GM21717 (cell line): ENCODE data around the gene PDCD2L.
"Not testable (repeated sequence)": the region's sequence is repeated elsewhere in the genome, so short reads cannot be mapped to it uniquely, and the experiment has no call there.

Experiments used
- ATAC-seq: cut with Tn5 transposase; IDR thresholded peaks from one replicate; pipeline ENCODE4 v1.9.1; 2021; ENCODE audit warnings: mild to moderate bottlenecking, moderate library complexity; ENCODE audit not compliant: unreplicated experiment

Gene PDCD2L, protein sequence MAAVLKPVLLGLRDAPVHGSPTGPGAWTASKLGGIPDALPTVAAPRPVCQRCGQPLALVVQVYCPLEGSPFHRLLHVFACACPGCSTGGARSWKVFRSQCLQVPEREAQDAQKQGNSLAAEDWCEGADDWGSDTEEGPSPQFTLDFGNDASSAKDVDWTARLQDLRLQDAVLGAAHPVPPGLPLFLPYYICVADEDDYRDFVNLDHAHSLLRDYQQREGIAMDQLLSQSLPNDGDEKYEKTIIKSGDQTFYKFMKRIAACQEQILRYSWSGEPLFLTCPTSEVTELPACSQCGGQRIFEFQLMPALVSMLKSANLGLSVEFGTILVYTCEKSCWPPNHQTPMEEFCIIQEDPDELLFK

DNA sequence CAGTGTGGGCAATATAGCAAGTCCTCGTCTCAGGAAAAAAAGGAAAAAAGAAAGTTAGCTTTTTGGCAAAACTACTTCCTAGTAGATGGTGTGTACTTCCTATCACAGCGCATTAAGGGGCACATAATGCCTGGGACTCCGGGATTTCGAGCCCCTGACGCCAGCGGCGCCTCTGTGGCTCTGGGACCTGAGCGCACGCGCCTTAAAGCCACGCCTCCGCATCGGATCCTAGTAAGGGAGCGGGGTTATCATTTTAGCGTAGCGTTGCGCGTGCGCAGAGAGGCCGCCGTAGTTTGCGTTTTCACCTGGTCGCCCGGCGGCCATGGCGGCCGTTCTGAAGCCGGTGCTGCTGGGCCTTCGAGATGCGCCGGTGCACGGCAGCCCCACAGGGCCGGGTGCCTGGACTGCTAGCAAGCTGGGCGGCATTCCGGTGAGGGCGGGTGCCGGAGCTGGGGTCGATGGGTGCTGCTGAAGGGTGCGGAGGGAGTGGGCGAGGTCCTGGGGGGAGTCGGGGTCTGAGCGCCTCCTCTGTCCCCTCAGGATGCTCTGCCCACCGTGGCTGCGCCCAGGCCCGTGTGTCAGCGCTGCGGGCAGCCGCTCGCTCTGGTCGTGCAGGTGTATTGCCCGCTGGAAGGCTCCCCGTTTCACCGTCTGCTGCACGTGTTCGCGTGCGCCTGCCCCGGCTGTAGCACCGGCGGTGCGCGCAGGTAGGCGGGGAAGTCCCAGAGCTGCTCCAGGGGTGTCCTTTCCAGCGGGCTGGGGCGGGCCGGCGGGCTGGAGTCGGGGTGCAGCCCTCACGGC lies at the start of gene PDCD2L:
Gene PDCD2L, plus strand, starts transcription at position 291 of the 801 bp plus-strand sequence. Its CDS starts 32 bp downstream, at position 323.
- ATAC-seq: peak; percentile 71

- no peak for ATAC-seq
These were observed 49.0 kb upstream of the PDCD2L start for GRCh38 chr19:34355201-34355600.

- no peak for ATAC-seq
These were observed 47.3 kb upstream of the PDCD2L start for GRCh38 chr19:34356875-34357274.

- ATAC-seq: no peak
These were observed 46.8 kb upstream of the PDCD2L start for GRCh38 chr19:34357431-34357830.

DNA sequence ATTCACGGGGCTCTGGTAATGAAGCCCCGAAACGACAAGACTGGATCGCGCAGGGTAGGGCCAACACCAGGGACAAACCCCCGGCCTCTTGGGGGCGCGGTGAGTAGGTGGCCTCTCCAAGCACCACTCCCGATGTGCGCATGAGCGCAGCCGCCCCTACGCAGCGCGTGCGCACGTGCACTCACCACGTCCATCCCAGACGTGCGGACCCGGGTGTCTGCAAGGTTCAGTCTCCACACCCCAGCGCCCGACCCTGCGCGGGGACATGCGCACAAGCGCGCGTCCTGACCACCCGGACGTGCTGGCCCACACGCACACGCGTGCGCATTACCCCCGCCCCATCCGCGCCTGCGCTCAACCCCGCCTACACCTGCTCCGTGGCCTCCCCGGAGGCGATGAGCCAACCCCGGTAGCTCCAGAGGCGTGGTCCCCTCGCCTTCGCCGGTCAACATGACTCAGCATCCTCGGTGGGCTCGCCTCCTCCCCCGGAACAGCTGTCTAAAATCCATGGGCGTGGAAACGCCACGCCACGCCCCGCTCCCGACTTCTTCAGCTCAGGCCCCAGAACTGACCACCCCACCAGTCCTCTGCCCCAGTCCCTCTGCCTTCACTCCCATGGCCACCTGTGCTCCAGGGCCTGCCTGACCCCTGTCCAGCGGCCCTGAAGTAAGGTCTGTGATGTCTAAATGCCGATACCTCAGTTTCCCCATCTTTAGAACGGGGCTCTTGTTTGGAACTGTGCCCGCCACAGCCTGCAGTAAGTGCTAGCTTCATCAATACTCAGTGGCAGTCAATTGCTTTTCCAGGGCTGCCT lies 44.9 kb upstream of the PDCD2L start:
- ATAC-seq: peak; percentile 76

GRCh38 chr19:34359954-34360315 lies 44.3 kb upstream of the PDCD2L start:
- ATAC-seq: no peak

- ATAC-seq: no peak
These were observed 43.8 kb upstream of the PDCD2L start for GRCh38 chr19:34360354-34360909.

GRCh38 chr19:34362679-34363069 lies 41.5 kb upstream of the PDCD2L start:
- no peak for ATAC-seq

- ATAC-seq: no peak
These were observed 41.1 kb upstream of the PDCD2L start for GRCh38 chr19:34363094-34363493.

DNA sequence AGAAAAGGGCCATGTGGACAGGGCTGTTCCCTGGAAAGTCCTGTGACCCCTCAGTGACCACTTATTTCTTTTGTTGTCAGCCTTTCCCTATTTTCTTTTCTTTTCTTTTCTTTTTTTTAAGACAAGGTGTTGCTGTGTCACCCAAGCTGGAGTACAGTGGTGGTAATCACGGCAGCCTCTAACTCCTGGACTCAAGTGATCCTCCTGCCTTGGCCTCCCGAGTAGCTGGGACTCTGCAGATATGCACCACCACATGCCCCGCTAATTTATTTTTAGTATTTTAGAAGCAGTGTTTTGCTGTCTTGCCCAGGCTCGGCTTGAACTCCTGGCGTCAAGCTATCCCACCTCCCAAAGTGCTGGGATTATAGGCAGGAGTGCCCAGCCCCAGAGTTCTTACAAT lies 40.3 kb upstream of the PDCD2L start:
- ATAC-seq: no peak

DNA sequence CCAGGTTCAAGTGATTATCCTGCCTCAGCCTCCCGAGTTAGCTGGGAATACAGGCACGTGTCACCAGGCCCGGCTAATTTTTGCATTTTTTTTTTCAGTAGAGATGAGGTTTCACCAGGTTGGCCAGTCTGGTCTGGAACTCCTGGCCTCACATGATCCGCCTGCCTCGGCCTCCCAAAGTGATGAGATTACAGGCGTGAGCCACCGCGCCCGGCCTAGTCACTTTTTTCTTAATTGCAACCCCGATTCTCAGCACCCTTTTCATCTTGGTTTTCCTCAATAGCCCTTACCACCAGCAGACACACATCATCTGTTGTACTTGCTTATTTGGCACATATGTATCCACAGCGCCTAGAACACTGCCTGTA lies 39.8 kb upstream of the PDCD2L start:
- ATAC-seq: no peak

GRCh38 chr19:34364830-34365462 lies 39.3 kb upstream of the PDCD2L start, which contains the start of gene GPI:
Gene GPI (plus strand): TSS chr19:34365196. CDS start chr19:34365267, 71 bp downstream.
- ATAC-seq: peak; percentile 53

DNA sequence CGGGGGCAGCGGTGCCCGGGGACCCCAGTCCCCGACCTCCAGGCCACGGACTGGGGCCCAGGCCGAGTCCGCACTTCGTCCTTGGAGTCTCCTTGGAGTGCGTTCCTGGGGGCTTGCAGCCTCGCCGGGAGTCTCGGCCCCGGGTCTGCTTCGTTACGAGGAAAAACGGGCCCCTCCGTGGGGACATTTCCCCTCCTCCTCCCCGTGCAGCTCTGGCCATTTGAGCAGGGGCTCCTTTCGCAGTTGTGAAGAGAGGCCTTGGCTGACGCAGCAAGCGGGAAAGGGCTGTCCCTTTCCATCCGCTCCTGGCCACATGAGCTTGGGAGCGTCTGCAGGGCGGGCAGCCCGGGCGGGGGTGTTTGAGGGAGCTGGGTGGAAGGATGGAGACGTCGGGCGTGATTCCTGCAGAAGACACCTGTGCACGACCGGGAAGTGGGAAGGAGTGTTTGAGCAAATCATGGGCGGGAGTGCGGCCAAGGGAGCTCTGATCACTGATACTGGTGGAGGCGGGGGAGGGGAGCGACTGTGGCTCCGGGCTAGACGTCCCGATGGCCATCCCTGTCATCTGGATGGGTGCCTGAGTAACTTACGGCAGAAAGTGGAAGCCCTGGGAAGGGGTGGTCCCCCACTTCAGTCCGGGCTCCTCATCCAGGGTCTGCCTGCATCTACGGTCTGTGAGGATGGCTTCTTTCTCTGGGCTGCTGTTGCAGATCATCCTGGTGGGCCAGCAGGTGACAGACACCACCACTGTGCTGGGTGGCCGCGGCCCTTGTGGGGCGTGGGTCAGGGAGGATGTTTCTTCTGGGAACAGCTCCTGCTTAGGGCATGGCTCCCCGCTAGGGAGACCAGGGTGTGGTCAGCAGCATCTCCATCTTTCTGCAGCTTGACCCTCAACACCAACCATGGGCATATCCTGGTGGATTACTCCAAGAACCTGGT lies 38.5 kb upstream of the PDCD2L start:
- no peak for ATAC-seq

DNA sequence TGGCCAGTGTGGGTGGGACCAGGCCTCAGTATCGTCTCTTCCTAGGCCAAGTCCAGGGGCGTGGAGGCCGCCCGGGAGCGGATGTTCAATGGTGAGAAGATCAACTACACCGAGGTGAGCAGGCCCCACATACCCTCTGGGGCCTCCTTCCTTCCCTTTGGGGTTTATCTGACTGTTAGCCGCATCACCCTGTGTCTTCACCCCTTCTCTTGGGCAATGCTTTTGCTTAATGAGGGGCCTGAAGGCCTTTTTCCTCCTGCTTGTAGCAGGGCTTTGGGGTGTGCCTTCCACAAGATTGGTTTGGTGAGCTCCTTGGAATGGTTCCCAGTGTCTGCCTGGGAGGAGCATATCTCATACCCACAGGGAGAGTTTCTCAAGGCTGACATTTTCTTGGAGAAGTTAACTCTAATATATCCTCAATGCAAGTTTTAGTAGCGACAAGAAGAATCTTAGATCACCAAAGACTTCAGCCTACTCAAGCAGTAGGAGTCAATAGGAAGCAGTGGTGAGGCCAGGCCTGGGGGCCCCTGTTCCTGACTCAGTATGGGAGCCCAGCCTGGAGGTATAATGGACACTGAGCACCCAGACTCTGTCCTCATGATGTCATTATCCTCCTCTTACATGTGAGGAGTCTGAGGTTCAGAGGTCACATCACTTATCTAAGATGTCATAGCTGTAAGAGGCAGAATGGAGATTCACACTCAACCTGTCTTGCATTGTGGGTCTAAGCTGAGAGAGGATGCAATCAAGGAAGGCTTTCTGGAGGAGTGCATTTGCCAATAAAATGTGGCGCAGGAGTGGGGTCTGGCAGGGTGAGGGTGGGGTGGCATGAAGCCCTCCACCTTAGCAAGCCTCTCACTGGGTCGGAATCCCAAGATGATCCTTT lies 37.2 kb upstream of the PDCD2L start:
- ATAC-seq: no peak

DNA sequence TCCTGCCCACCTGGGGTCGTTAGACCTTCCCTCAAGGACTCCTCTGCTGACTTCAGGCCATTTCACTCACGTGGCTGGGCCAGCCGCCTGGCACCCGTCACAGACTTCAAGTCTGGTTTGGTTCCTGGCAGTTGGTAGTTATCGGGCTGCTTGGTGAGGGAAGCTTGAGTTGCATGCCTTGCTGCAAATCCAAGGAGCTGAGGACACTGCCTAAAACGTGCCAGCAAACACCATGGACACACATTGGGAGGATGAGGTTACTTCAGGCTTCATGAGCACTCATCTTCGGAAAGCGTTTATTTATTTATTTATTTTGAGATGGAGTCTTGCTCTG lies 36.6 kb upstream of the PDCD2L start:
- no peak for ATAC-seq

GRCh38 chr19:34368338-34368737 lies 35.9 kb upstream of the PDCD2L start:
- ATAC-seq: no peak

GRCh38 chr19:34369166-34369565 lies 35.0 kb upstream of the PDCD2L start:
- ATAC-seq: not testable (repeated sequence)

DNA sequence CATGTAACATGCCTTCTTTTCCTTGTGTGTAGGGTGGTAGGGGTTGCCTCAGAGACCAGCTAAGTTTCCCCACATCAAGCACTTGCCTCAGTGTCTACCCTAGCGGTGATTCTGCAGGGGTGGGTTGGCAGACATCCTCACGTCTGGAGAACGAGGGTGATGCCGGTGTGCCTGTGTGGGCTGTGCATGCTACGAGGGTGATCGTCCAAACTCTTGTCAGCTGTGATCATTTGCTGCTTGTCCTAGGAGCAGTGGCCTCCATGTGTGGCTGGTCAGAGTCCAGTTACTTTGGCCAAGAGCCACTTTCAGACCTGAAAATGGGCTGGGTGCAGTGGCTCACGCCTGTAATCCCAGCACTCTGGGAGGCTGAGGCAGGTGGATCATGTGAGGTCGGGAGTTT lies 34.1 kb upstream of the PDCD2L start:
- ATAC-seq: no peak

DNA sequence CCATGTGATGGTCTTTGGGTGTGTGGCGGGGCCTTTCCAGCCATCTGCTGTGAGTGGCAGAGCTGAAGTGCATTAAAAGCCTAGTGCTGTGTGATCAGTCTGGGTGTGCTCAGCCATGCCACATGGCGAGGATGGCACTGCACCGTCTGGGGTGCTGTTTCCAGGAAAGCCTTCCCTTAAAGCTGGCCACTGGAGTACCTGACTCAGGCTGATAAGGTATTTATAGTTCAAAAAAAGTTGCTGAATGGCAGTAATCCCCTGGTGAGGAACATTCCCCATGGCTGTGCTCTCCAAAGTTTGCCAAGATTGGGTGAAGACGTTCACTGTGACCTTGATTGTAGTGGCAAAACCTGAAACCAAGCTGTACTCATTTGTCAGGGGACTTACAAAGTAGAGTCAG lies 33.2 kb upstream of the PDCD2L start:
- no peak for ATAC-seq
